T-helper 9 cell (primary cell): Measurements from ENCODE around the gene AUH.
A peak's percentile ranks its signal among the peaks of the same experiment; 100 is the strongest.
"Not testable (repeated sequence)": the region's sequence is repeated elsewhere in the genome, so short reads cannot be mapped to it uniquely, and the experiment has no call there.

Source experiments
- DNase-seq: peaks from one replicate; pipeline ENCODE4 v3.0.0-alpha.2; 2020

AUH gene

DNA sequence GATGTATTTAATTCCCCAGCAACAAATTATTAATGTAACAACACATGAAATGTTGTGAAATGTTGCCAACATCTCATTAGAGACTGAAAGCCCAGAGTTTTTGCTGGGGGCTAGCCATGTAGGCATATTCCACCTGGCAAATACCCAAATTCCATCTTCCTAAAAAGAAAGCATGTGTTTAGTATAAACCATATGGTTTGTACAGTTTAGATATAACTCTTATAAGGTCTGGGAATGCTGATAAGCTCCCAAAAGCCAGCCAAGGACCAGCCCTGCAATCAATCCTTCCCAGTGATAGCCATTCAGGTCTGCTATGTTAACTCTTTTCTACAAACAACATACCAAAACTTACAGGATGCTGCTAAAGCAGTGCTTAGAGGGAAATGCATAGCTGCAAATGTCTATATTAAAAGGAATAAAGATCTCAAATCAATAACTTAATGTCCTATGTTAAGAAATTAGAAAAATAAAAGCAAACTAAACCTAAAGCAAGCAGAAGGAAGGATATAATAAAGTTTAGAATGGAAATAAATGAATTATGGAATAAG, 158.9 kb downstream of the AUH start:
- DNase-seq: no peak

DNA sequence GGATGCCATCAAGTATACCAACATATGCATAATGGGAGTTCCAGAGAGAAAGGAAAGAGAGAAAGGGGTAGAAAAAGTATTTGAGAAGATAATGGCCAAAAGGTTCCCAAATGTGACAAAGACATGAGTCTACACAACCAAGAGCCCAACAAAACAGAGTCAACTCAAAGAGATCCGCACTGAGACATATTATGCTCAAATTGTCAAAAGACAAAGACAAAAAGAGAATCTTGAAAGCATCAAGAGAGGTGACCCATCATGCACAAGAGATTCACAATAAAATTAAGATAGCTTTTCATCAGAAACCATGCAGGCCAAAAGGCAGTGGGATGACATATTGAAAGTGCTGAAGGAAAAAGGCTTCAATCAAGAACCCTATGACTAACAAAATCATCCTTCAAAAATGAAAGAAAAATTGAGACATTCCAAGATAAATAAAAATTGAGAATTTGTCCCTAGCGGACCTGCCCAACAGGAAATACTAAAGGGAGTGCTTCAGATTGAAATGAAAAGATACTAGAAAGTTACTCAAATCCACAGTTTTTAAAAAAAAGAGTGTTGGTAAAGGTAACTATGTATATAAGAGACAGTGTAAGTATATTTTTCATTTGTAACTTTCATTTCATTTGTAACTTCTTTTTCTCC, 160.9 kb downstream of the AUH start:
- DNase-seq: no peak

DNA sequence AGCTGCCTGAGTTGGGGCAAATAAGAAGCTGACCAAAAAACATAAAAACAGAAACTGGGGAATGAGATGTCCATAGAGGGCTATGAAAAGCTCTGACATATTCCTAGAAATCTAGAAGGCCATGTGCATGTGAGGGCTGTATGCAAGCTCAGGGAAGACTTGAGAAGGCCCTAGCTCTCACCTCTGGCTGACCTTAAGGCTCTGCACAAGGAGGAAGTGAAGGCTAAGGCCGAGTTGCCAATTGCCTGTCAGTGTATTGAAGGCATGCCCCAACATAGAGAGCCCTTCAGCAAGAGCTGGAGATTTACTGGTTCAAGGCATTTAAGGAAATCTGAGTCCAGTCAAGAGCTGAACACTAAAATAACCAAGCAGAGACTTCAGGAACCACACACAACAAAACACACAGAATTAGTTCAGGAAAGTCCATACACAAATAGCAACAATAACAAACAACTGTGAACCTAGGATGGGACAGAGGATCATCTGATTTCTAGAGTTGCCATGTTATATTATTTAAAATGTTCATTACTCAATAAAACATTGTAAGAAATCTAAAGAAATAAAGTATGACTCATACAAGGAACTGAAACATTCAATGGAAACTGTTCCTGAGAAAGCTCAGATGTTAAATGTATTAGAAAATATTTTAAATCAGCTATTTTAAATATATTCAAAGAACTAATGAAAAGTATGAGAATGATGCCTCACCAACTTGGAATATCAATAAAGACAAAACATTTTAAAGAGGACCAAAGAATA, 161.8 kb downstream of the AUH start:
- no peak for DNase-seq

GRCh38 chr9:91198881-91199280, 162.8 kb downstream of the AUH start:
- DNase-seq: not testable (repeated sequence)

DNA sequence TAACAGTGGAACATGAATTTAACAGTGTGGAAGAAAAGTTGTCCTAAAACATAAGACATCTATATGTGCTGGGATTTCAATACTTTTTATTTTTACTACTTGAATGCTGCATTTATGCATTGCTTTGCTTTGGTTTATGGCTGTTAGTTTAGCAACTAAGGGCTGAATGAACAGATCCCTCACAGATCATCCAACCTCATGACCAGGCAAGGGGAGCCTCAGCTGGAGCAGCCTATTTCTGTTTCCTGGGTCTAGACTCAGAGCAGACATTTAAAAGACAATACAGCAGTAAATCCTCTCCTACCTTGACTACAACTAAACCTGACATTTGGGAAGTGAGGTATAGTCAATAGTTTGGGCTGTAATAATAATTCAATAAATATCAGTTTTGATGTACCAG, 163.3 kb downstream of the AUH start:
- DNase-seq: no peak

GRCh38 chr9:91197232-91198181, 164.2 kb downstream of the AUH start:
- DNase-seq: no peak

DNA sequence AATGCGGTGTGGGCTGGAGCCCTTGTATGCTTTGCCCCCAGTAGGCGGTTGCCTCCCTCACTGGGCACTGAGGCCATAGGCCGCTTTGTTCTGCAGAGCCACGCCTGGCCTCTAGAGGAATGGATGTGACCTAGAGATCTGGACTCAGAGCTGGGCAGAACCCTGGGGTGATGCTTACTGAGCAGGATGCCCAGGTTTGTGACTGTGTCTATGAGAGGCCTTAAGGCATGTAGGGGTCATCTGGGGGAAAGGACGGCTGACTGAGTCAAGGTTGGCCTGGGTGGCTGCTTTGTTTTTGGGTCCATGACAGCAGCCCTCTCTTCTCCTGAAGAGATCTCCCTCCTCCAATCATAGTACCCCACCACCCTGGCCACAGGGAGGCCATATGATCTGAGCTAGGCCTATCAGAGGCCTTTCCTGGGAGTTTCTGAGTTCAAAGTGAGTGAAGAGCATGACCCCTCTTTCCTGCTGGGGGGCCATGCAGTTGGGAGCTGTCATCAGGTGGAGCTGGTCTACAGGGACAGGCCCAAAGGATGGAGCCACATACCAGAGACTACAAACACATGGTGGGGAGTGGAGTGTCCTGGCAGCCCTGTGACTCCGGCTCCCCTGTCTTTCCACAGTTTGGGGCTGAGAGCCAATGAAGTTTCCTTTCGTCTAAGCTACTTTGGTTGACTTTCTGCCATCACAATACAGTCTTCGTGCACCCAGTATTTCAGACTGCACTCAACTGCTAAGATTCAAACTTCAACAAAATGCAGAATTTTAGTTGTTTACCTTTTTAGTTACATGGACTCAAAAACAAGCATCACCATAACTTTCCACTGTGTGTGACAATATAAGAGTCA, 165.4 kb downstream of the AUH start:
- DNase-seq: no peak

DNA sequence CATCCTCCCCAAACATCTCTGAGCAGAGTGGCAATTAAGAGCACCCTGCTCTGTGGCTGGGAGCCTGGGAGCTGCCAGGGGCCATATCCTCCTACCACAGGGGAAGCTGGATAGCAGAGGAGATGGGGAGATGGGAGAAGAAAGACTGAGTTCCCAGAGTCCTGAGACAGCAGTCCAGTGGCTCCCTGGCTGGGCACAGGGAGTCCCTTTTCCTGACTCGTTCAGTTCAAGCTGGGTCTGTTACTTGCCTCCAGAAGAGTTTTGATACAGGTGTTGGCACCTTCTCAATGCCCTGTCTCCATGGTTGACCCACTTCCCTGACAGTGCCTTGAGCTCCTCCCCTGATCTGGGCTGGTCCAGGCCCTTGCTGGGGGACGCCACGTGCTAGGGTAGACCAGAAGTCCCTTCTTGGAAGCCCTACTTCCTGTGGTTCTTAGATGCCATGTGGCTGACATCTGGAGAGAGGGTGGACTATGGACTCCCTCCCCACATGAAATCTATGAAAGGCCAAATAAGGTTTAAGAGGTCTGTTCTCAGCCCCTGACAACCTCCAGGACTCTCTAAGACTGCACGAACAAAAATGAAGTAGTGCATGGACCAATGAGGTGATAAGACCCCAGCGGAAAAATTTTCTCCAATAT, 166.2 kb downstream of the AUH start:
- no peak for DNase-seq

DNA sequence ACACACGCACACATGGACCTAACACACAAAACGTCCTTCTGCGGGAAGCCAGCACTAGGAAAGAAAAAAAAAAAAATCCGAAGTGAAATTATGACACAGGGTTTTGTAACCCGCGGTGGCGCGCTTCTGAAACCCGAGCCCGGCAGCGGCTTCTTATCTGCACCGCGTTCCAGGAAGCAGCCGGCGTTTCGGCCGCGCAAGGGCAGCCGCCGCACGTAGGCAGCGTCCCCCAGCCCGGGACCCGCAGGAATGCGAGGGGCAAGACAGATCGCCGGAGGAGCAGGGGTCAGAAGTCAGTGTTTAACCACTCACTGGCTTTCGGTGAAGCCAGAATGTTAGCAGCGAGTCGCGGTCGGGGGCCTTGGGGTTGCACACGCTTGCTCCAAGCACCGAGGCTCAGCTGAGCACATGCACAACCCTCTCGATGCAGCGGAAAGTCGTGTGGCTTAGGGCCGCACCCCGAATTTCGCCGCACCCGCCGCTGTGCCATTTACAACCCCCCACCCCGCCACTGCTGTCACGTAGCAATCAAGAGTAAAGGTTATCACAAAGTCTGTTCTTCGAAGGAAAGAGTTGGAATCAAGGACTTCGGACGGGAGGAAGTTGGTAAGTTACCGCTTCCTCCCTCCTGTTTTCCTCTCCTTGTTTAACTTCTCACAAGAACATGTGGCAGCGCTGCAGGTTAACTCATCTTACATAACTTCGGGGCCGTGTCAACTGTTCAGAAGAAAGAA, 167.9 kb downstream of the AUH start:
- DNase-seq: peak; percentile 32

DNA sequence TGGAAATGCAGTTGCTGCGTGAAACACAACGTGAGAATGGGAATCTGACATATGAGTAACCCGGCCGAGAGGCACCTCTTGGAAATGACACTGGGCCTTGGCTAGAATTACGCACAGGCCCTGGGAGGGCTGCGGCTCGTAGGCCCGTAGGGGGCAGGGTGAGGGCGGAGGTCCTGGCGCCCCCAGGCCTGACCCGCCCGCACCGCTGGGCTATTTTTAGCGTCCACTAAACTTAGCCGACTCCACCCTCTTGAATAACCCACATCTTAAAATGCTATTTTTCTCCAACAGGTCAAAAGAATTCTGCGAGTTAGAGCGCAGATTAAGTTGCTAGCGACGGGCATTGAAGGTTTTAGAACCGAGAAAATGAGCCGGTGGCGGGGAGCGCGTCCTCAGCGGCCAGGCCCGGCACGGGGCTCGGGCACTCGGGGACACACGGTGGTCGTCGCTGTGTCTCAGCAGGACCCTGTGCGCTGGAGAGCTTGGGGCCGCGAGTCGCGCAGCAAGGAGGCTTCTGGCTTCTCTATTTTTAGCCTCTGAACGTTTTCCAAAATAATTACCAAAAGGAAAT, 168.5 kb downstream of the AUH start:
- peak; percentile 7 for DNase-seq

DNA sequence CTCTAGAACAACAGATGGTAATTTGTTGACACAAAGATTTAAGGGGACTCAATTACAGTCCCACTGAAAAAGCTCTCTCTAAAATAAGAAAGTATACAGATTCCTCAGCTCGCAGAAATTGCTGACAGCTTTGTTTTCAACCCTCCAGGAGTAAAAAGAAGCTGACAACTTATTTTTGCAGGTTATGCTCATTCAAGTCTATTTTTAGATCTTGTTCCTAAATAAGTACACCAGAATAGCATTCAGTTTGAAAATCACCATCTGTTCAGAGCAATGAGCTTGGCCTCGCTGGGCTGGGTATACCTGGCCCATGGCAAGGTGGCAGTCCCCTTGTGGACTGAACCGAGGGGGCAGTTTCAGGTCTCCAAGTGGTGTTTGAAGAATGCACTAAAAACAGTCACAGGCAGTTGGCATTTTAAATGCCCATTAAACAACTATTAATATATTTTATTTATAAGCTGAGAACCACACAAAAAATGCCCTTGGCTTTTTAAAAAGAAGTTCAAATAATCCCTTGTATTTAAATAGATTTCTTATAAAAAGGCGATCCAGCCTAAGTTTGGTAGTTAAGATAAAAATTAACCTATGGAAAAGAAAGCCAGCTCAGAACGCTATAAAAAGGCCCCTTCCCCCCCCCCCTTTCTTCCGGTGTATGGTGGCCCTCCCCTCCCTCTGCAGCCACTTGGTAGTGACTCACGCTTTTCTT, 169.2 kb downstream of the AUH start:
- DNase-seq: no peak

DNA sequence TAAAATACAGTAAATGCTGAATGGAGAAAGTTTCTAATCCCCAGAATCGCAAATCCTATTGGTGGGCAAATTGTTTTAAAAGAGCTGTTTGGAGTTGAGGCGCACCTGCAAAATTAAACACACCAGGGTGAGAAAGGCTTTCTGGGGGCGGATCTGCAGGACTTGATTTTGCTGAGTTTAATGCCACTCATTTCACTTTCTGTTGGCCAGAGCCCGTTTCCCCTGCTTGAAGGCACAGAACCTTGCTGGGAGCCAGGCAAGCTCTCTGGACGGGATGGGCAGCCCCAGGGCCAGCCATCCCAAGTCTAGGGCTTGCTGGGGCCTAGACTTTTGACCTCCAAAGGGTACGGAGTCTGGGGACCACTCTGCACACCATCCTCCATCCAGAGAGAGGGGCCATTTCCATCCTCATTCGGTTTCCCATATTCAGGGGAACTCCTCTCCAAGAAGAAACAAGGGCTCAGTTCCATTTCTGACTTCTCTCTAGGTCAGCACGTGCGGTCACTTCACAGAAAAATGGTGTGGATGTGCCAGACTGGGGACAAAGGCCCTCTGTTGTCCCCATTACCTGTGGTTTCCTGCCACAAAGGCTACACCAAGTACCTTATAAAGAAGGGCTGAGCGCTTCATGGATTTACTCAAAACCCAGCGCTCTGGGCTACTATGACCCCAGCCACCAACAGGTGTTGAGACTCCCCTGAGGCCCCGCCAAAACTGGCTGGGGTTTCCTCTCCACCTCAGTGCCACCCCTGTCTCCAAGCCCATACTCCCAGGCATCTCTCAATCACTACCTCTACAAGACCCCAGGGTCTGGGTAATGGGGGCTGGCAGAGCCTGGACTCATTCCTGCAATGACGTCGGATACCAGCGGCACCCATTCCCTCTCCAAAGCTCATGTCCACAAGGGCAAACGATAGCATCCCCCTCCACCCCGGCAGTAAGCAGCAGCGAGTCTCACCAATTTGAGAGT, 170.0 kb downstream of the AUH start:
- no peak for DNase-seq

- no peak for DNase-seq
Observed at GRCh38 chr9:91190062-91190461, 171.7 kb downstream of the AUH start.

DNA sequence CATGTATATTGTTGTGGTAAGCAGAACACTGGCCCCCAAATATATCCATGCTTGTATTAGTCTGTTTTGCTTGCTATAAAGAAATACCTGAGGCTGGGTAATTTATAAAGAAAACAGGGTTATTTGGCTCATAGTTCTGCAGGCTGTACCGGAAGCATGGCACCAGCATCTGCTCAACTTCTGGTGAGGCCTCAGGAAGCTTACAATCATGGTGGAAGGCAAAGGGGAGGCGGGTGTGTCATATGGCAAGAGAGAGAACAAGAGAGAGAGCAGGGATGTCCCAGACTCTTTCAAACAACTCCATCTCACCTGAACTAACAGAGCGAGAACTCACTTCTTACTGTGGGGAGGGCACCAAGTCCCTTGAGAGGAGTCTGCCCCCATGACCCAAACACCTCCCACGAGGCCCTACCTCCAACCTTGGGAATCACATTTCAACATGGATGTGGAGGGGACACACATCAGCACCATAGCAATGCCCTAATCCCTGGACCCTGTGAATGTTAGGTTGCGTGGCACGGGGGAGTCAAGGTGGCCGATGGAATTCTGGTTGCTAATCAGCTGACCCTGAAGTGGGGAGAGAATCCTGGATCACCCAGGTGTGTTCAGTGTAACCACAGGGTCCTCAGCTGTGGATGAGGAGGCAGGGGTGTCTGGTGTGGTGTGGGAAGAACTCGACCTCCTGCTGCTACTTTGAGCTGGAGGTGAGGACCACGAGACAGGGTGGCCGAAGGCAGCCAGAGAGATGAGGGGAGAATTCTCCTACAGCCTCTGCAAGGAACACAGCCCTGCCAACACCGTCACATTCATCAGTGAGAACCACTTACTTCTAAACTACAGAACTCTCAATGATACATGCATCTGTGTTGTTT, 172.8 kb downstream of the AUH start:
- DNase-seq: no peak

DNA sequence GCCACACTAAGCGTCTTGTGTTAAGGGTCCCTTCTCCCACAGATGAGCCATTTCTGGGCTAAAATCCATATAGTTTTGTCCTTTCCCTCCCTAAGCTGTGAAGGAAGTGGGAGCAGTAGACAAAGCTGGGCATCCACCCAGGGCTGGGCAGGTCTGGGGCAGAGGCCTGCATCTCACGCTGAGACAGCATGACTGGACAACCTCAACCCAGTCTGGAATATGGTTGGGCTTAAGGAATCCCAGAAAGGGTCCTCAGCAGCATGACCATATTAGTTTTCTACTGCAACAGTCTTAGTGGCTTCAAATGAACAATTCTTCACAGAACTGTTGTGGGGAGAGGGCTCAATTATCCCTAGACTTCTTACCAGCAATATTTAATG, 173.8 kb downstream of the AUH start:
- DNase-seq: no peak

GRCh38 chr9:91187311-91187964, 174.3 kb downstream of the AUH start:
- no peak for DNase-seq

- no peak for DNase-seq
Observed at GRCh38 chr9:91186632-91187108, 175.0 kb downstream of the AUH start.
